HepG2 (cell line): Measurements from ENCODE around the gene ANKRD65. TPM values are rescaled to one million over a fixed set of nuclear protein-coding genes. Genes with fewer than 3 reads are reported as not detected.

Source experiments
- ATAC-seq: fragments of 200-7000 bp; cut with Tn5 transposase; 3 replicates; pipeline ENCODE4 v1.9.1; 2020; ENCODE audit warnings: mild to moderate bottlenecking, moderate library complexity
- BruUV-seq: library from RNA; stranded (reverse); fragments of 400-500 nt; replicated peaks from 2 replicates; lab custom pipeline; 2021; lab: Mats Ljungman, UMichigan
- CTCF ChIA-PET: fragments of 300-600 bp; formaldehyde crosslinking; extraction: SDS; loops from one replicate; lab custom pipeline; 2021; ENCODE audit warnings: low total read pairs, inconsistent platforms, low intra/inter-chr PET ratio; lab: Yijun Ruan, JAX
- POLR2A ChIA-PET: fragments of 350-600 bp; sonication (Branson Sonifier 250); formaldehyde crosslinking; loops from one replicate; lab custom pipeline; 2020; ENCODE audit warnings: antibody characterized with exemption, inconsistent platforms; lab: Yijun Ruan, JAX
- DNase-seq: peaks from one replicate; pipeline ENCODE4 v3.0.0-alpha.2; 2015; ENCODE audit warnings: low spot score
- FAIRE-seq: peaks from 3 replicates; lab custom pipeline; 2011; peaks lifted over from hg19 to GRCh38; lab: Jason Lieb, UNC
- H2AFZ ChIP-seq: one replicate; pipeline ENCODE4 v1.6.1; 2011; ENCODE audit warnings: low read length, inconsistent platforms
- H3K27ac ChIP-seq: fragments of 300-600 bp; 3 replicates; pipeline ENCODE4 v1.8.0; 2011; ENCODE audit warnings: mixed run types, mild to moderate bottlenecking, mixed read lengths, low read length, inconsistent platforms; ENCODE audit not compliant: insufficient read depth; ENCODE audit errors: extremely low read length
- H3K27me3 ChIP-seq, 2 experiments: fragments of 200-600 bp in 1 of 2; 2 replicates in 1 of 2; 3 replicates in 1 of 2; pipeline versions ENCODE4 v1.6.0 to v1.8.0; 2011; ENCODE audit warnings: low read length in 2 of 2, mild to moderate bottlenecking in 2 of 2, moderate library complexity in 2 of 2, inconsistent platforms in 1 of 2; ENCODE audit not compliant: insufficient read depth in 2 of 2, control insufficient read depth in 1 of 2
- H3K36me3 ChIP-seq, 2 experiments: fragments of 200-600 bp in 1 of 2; replicated peaks in 1 of 2; 2 replicates in 1 of 2; 3 replicates in 1 of 2; pipeline versions ENCODE4 v1.5.1 to v1.8.0; 2011; ENCODE audit warnings: low read length in 2 of 2, inconsistent platforms in 1 of 2; ENCODE audit not compliant: insufficient read depth in 2 of 2, control insufficient read depth in 1 of 2
- H3K4me1 ChIP-seq: 2 replicates; pipeline ENCODE4 v1.5.1; 2012; ENCODE audit warnings: low read length, inconsistent platforms; ENCODE audit not compliant: insufficient read depth
- H3K4me2 ChIP-seq: 2 replicates; pipeline ENCODE4 v1.6.0; 2011; ENCODE audit warnings: low read depth, low read length, inconsistent platforms
- H3K4me3 ChIP-seq, 3 experiments: fragments of 200-600 bp in 1 of 3; sonication (generic), shearing (Covaris generic) in 1 of 3; replicated peaks in 1 of 3; 2 replicates each; pipeline ENCODE4 v1.5.1; 2011 to 2016; ENCODE audit warnings: low read length in 3 of 3, inconsistent platforms in 2 of 3, low read depth in 2 of 3, mild to moderate bottlenecking in 2 of 3, control low read depth in 1 of 3, mixed read lengths in 1 of 3; ENCODE audit not compliant: insufficient read depth in 1 of 3
- H3K79me2 ChIP-seq: one replicate; pipeline ENCODE4 v1.6.1; 2011; ENCODE audit warnings: low read length, inconsistent platforms; ENCODE audit not compliant: insufficient read depth
- H3K9ac ChIP-seq: 2 replicates; pipeline ENCODE4 v1.6.0; 2011; ENCODE audit warnings: mild to moderate bottlenecking, low read depth, low read length, inconsistent platforms; ENCODE audit not compliant: insufficient read depth
- H3K9me3 ChIP-seq: 2 replicates; pipeline ENCODE4 v1.5.1; 2012; ENCODE audit warnings: mild to moderate bottlenecking, low read length
- H4K20me1 ChIP-seq: 2 replicates; pipeline ENCODE4 v1.6.0; 2011; ENCODE audit warnings: inconsistent platforms, mild to moderate bottlenecking, low read length, moderate library complexity; ENCODE audit not compliant: insufficient read depth
- CERS6 ChIP-seq: sonication (generic); formaldehyde crosslinking; IDR thresholded peaks from 2 replicates; pipeline ENCODE4 v1.5.0; 2020; ENCODE audit warnings: missing genetic modification reagents
- MAZ ChIP-seq, 2 experiments: sonication (generic) in 1 of 2; formaldehyde crosslinking in 1 of 2; IDR thresholded peaks; 2 replicates each; pipeline versions ENCODE4 v1.5.0 to v1.6.1; 2012 to 2020; ENCODE audit warnings: low read depth in 2 of 2, mild to moderate bottlenecking in 2 of 2, borderline replicate concordance in 1 of 2, improper control_type of control experiment in 1 of 2, low read length in 1 of 2, missing genetic modification reagents in 1 of 2, moderate library complexity in 1 of 2
- ZBTB38 ChIP-seq: sonication (generic); formaldehyde crosslinking; IDR thresholded peaks from 2 replicates; pipeline ENCODE4 v1.5.1; 2020; ENCODE audit warnings: mild to moderate bottlenecking, missing genetic modification reagents
- ZFP91 ChIP-seq: sonication (generic); formaldehyde crosslinking; IDR thresholded peaks from 2 replicates; pipeline ENCODE4 v1.9.0; 2022; ENCODE audit warnings: missing genetic modification reagents, mild to moderate bottlenecking, borderline replicate concordance
- ZNF589 ChIP-seq: sonication (generic); formaldehyde crosslinking; conservative IDR thresholded peaks from 2 replicates; pipeline ENCODE4 v1.8.0; 2022; ENCODE audit warnings: mild to moderate bottlenecking, moderate library complexity, missing genetic modification reagents
- WGBS: methylation state at CpG from one replicate; pipeline ENCODE4 v1.1.6; 2017; ENCODE audit warnings: low lambda C conversion rate; 5-methylcytosine and 5-hydroxymethylcytosine counted together
- in situ Hi-C: cut with HindIII; loops from 2 replicates; pipeline ENCODE4 v1.10.0; 2017; ENCODE audit warnings: low pct_unique_long_range_greater_than_20kb; ENCODE audit not compliant: extremely low pct_ligation_motif_present
- intact Hi-C: fragments of 100-400 bp; cut with micrococcal nuclease; formaldehyde crosslinking; loops from one replicate; pipeline ENCODE4 v1.10.0; 2022; ENCODE audit not compliant: unreplicated experiment
- polyA plus RNA-seq, 8 experiments: library from polyadenylated mRNA; depleted of rRNA in 3 of 8; stranded (reverse) in 7 of 8; unstranded in 1 of 8; fragments of >200 nt; fragmentation: Illumina TruSeq in 4 of 8; extraction: Trizol in 4 of 8; gene quantifications; 2 replicates each; pipeline versions ENCODE4 v1.2.1 to v1.2.3, GENCODE V29; 2011 to 2016; ENCODE audit warnings: low read depth in 4 of 8, missing spikeins in 1 of 8, mixed read lengths in 1 of 8; ENCODE audit not compliant: insufficient read depth in 1 of 8
- total RNA-seq, 5 experiments: library from RNA; depleted of rRNA; stranded (reverse); fragments of >200 nt; fragmentation: Illumina TruSeq; extraction: Trizol; gene quantifications; 2 replicates each; pipeline ENCODE4 v1.2.3, GENCODE V29; 2016; ENCODE audit warnings: low read depth in 1 of 5
- TF ChIP-seq, protein P1 (sequence below): sonication (generic); formaldehyde crosslinking; IDR thresholded peaks from 2 replicates; pipeline ENCODE4 v1.5.0; 2020; ENCODE audit warnings: mild to moderate bottlenecking, missing genetic modification reagents, borderline replicate concordance
- TF ChIP-seq, protein P2 (sequence below): sonication (generic); formaldehyde crosslinking; IDR thresholded peaks from 2 replicates; pipeline ENCODE4 v1.4.0; 2020; ENCODE audit warnings: missing genetic modification reagents, low read depth, mild to moderate bottlenecking, borderline replicate concordance
- TF ChIP-seq, protein P3 (sequence below): sonication (generic); formaldehyde crosslinking; IDR thresholded peaks from 2 replicates; pipeline ENCODE4; 2020; ENCODE audit warnings: missing genetic modification reagents, mild to moderate bottlenecking, borderline replicate concordance

ANKRD65 gene
- total and polyA plus RNA-seq, 2 of the 13 experiments (the other 11 are each of a cell fraction or from before 2014, with no cell fraction given), result 12.1 to 30.1 TPM

DNA sequence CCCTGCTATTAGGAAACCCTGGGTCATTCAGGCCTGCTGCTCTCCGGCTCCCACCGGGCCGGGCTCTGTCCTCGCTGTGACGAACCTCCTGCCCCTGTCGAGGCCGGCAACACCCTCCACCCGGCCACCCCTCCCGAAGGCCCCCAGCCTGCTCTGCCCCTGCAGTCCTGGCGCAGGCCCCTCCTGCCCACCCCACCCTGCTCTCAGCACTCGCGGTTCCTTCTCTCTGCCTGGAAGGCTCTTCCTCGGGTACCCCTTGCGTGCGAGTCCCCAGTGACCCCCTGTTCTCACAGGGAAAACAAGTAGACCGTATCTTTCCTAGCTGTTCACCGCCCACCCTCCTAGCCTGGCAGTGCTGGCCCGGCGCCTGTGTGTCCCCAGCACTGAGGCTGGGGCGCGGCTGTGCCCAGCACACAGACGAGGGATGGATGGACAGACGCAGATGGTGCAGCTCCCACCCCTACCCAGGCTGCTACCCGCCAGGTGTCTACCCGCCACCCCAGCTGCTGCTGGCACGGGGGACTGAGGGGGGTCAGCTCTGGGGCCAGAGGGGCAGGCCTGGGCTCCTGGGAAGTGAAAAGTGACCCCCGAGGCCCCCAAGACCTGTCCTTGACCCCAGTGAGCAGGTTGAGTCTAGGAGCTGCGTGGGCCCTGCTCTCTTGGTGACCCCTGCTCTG, 11.3 kb upstream of the ANKRD65 start (continued):
- TF ChIP-seq, protein P1, sequence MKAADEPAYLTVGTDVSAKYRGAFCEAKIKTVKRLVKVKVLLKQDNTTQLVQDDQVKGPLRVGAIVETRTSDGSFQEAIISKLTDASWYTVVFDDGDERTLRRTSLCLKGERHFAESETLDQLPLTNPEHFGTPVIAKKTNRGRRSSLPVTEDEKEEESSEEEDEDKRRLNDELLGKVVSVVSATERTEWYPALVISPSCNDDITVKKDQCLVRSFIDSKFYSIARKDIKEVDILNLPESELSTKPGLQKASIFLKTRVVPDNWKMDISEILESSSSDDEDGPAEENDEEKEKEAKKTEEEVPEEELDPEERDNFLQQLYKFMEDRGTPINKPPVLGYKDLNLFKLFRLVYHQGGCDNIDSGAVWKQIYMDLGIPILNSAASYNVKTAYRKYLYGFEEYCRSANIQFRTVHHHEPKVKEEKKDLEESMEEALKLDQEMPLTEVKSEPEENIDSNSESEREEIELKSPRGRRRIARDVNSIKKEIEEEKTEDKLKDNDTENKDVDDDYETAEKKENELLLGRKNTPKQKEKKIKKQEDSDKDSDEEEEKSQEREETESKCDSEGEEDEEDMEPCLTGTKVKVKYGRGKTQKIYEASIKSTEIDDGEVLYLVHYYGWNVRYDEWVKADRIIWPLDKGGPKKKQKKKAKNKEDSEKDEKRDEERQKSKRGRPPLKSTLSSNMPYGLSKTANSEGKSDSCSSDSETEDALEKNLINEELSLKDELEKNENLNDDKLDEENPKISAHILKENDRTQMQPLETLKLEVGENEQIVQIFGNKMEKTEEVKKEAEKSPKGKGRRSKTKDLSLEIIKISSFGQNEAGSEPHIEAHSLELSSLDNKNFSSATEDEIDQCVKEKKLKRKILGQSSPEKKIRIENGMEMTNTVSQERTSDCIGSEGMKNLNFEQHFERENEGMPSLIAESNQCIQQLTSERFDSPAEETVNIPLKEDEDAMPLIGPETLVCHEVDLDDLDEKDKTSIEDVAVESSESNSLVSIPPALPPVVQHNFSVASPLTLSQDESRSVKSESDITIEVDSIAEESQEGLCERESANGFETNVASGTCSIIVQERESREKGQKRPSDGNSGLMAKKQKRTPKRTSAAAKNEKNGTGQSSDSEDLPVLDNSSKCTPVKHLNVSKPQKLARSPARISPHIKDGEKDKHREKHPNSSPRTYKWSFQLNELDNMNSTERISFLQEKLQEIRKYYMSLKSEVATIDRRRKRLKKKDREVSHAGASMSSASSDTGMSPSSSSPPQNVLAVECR (CRISPR knock-in tag), result no peak

DNA sequence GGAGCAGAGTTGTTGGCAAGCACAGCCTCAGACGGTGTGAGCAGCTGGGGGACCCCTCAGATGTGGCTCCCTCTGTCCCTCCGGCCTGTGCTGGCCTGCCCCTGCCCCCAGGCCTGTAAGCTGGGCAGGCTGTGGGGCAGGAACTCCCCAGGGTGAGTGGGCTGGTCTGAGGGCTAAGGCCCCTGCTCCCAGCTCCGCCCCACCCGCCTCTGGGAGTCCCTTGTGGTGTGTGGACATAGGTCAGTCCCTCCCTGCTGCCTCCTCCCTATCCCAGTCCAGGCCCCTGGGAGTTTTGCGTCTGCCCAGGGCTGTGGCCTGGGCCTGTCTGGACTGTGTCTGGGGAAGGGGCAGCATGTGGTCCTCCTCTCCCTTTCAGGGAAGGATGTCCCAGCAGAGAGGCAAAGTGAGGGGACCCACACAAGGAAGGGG, 10.8 kb upstream of the ANKRD65 start:
- Histone ChIP-seq H3K4me3 (peak overlapping the region; percentile 72 to 88 (median 79)), H3K4me2 (peak overlapping the region; percentile 89), H3K27me3 (no peaks in the 10 kb centered on the region), H3K9me3 (no peaks in the 10 kb centered on the region), H3K79me2 (peaks cover 20% of the 10 kb centered on the region), H4K20me1 (no peaks in the 10 kb centered on the region), H3K36me3 (no peaks in the 10 kb centered on the region), H3K27ac (peak overlapping the region; percentile 94), H3K9ac (peak overlapping the region; percentile 88), H3K4me1 (peaks cover 47% of the 10 kb centered on the region), H2AFZ (no peak overlapping the region)
- BruUV-seq, result no TSS peak
- DNase-seq (peak; percentile 87), ATAC-seq (peak; percentile 68), FAIRE-seq (peak; percentile 90)
- in situ Hi-C loops, result no loop called here
- 0% methylated on average over 3 of the region's 5 CpGs for WGBS
- POLR2A ChIA-PET, result interaction anchor here (0.6 to 11.0 kb wide), 12 partner anchors 8 to 127 kb away, joined by 3 to 355 read pairs (median 16); partner anchors contain the start of genes ANKRD65, AURKAIP1, CCNL2 and MRPL20
- intact Hi-C loops, result no loop called here
- CTCF ChIA-PET, result no interaction called here
- TF ChIP-seq CERS6 (CRISPR knock-in tag), result no peak
- peak; percentile 93; the same call in 1 of the 2 replicates for TF ChIP-seq MAZ (IDR thresholded peaks at IDR 0.05; ENCODE audit: borderline replicate concordance, low read depth, low read length)
- TF ChIP-seq MAZ (CRISPR knock-in tag; IDR thresholded peaks at IDR 0.05; ENCODE audit: low read depth), result peak; percentile 86
- TF ChIP-seq, protein P2, sequence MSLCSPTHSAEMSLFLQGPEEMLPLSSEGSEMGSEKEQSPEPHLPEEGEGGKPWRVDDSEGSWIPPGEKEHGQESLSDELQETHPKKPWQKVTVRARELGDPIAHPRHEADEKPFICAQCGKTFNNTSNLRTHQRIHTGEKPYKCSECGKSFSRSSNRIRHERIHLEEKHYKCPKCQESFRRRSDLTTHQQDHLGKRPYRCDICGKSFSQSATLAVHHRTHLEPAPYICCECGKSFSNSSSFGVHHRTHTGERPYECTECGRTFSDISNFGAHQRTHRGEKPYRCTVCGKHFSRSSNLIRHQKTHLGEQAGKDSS (CRISPR knock-in tag), result no peak
- 0 out of 2 replicates have a peak, but pooled peaks have one; percentile 25 for TF ChIP-seq ZBTB38
- TF ChIP-seq ZFP91 (CRISPR knock-in tag), result peak; percentile 44
- TF ChIP-seq, protein P3, sequence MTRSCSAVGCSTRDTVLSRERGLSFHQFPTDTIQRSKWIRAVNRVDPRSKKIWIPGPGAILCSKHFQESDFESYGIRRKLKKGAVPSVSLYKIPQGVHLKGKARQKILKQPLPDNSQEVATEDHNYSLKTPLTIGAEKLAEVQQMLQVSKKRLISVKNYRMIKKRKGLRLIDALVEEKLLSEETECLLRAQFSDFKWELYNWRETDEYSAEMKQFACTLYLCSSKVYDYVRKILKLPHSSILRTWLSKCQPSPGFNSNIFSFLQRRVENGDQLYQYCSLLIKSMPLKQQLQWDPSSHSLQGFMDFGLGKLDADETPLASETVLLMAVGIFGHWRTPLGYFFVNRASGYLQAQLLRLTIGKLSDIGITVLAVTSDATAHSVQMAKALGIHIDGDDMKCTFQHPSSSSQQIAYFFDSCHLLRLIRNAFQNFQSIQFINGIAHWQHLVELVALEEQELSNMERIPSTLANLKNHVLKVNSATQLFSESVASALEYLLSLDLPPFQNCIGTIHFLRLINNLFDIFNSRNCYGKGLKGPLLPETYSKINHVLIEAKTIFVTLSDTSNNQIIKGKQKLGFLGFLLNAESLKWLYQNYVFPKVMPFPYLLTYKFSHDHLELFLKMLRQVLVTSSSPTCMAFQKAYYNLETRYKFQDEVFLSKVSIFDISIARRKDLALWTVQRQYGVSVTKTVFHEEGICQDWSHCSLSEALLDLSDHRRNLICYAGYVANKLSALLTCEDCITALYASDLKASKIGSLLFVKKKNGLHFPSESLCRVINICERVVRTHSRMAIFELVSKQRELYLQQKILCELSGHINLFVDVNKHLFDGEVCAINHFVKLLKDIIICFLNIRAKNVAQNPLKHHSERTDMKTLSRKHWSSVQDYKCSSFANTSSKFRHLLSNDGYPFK, result no peak
- no peak for TF ChIP-seq ZNF589 (CRISPR knock-in tag)
